H1 (cell line): ENCODE measurements around the gene TANC1. TPM values are rescaled to one million over a fixed set of nuclear protein-coding genes. Genes with fewer than 3 reads are reported as not detected.

Experiments
- CTCF ChIA-PET: fragments of 300-600 bp; sonication (Branson Sonifier 250); formaldehyde crosslinking; loops from one replicate; lab custom pipeline; 2021; ENCODE audit not compliant: partially characterized antibody; lab: Charles Lee
- POLR2A ChIA-PET: fragments of 300-600 bp; sonication (Branson Sonifier 250); formaldehyde crosslinking; loops from one replicate; lab custom pipeline; 2021; ENCODE audit warnings: inconsistent platforms; ENCODE audit not compliant: partially characterized antibody; lab: Charles Lee
- DNase-seq, 2 experiments: peaks; one replicate each; pipeline versions ENCODE4 v3.0.0 to v3.0.0-alpha.2; 2010 to 2022; ENCODE audit warnings: low spot score in 2 of 2, low read depth in 1 of 2, mixed read lengths in 1 of 2
- FAIRE-seq: peaks from 2 replicates; lab custom pipeline; 2011; peaks lifted over from hg19 to GRCh38; lab: Jason Lieb, UNC
- H2AFZ ChIP-seq: 2 replicates; pipeline ENCODE4 v1.8.1; 2012; ENCODE audit warnings: low read length, inconsistent platforms
- H2AK5ac ChIP-seq: 2 replicates; pipeline ENCODE4 v1.6.1; 2013; ENCODE audit warnings: low read depth, low read length
- H2BK120ac ChIP-seq: replicated peaks from 2 replicates; pipeline ENCODE3; 2013; ENCODE audit warnings: low read depth, low read length, inconsistent platforms
- H2BK12ac ChIP-seq: 2 replicates; pipeline ENCODE4 v1.6.1; 2013; ENCODE audit warnings: low read depth, low read length
- H2BK15ac ChIP-seq: 2 replicates; pipeline ENCODE4 v1.6.1; 2013; ENCODE audit warnings: low read length
- H2BK20ac ChIP-seq: 2 replicates; pipeline ENCODE4 v1.6.1; 2013; ENCODE audit warnings: low read length
- H2BK5ac ChIP-seq: 2 replicates; pipeline ENCODE4 v1.6.1; 2013; ENCODE audit warnings: low read depth, low read length
- H3K14ac ChIP-seq: 2 replicates; pipeline ENCODE4 v1.6.1; 2013; ENCODE audit warnings: inconsistent platforms; ENCODE audit not compliant: insufficient read length
- H3K18ac ChIP-seq: 2 replicates; pipeline ENCODE4 v1.6.1; 2013; ENCODE audit warnings: low read length; ENCODE audit errors: extremely low read depth
- H3K23ac ChIP-seq: 2 replicates; pipeline ENCODE4 v1.6.1; 2013; ENCODE audit warnings: inconsistent platforms; ENCODE audit not compliant: insufficient read length
- H3K23me2 ChIP-seq: 2 replicates; pipeline ENCODE4 v1.6.1; 2013; ENCODE audit warnings: low read depth, low read length
- H3K27ac ChIP-seq: 2 replicates; pipeline ENCODE4 v1.6.1; 2011; ENCODE audit warnings: low read depth, low read length, inconsistent platforms
- H3K27me3 ChIP-seq, 4 experiments: replicated peaks in 1 of 4; 1 replicate in 1 of 4; 2 replicates in 3 of 4; pipeline versions ENCODE4 v1.6.1 to v1.8.1; 2011 to 2013; ENCODE audit warnings: low read length in 3 of 4, mild to moderate bottlenecking in 3 of 4, inconsistent platforms in 2 of 4, mixed read lengths in 2 of 4, moderate library complexity in 1 of 4; ENCODE audit not compliant: control insufficient read depth in 3 of 4, insufficient read depth in 3 of 4; ENCODE audit errors: extremely low read depth in 1 of 4
- H3K36me3 ChIP-seq, 4 experiments: 2 replicates each; pipeline versions ENCODE4 v1.6.1 to v1.8.1; 2011 to 2013; ENCODE audit warnings: mild to moderate bottlenecking in 4 of 4, low read length in 3 of 4, moderate library complexity in 2 of 4, control low read depth in 1 of 4, inconsistent platforms in 1 of 4; ENCODE audit not compliant: insufficient read depth in 4 of 4, control insufficient read depth in 2 of 4
- H3K4ac ChIP-seq: replicated peaks from 2 replicates; pipeline ENCODE3; 2013; ENCODE audit warnings: low read length, low read depth, mixed read lengths, inconsistent platforms; ENCODE audit not compliant: insufficient read length
- H3K4me1 ChIP-seq, 4 experiments: replicated peaks in 1 of 4; 1 replicate in 1 of 4; 2 replicates in 3 of 4; pipeline versions ENCODE4 v1.6.1 to v1.8.1; 2011 to 2013; ENCODE audit warnings: low read length in 3 of 4, inconsistent platforms in 2 of 4, mixed read lengths in 1 of 4; ENCODE audit not compliant: insufficient read depth in 4 of 4, control insufficient read depth in 3 of 4
- H3K4me2 ChIP-seq, 2 experiments: 2 replicates each; pipeline versions ENCODE4 v1.6.1 to v1.8.1; 2011 to 2013; ENCODE audit warnings: low read depth in 2 of 2, low read length in 2 of 2, control low read depth in 1 of 2, inconsistent platforms in 1 of 2, mild to moderate bottlenecking in 1 of 2; ENCODE audit not compliant: insufficient read depth in 1 of 2
- H3K4me3 ChIP-seq, 4 experiments: fragments of 200-600, 300-600 bp in 1 of 4; sonication (generic), shearing (Covaris generic), sonication (Bioruptor Twin) in 1 of 4; 2 replicates each; pipeline versions ENCODE4 v1.5.1 to v1.8.1; 2011 to 2016; ENCODE audit warnings: low read length in 4 of 4, low read depth in 3 of 4, control low read depth in 2 of 4, inconsistent platforms in 2 of 4, mild to moderate bottlenecking in 2 of 4, mixed read lengths in 1 of 4, moderate library complexity in 1 of 4; ENCODE audit not compliant: insufficient read depth in 2 of 4; ENCODE audit errors: extremely low read depth in 1 of 4
- H3K56ac ChIP-seq: replicated peaks from 2 replicates; pipeline ENCODE3; 2013; ENCODE audit warnings: low read depth, mild to moderate bottlenecking, mixed read lengths, low read length, inconsistent platforms; ENCODE audit not compliant: insufficient read length
- H3K79me1 ChIP-seq: 2 replicates; pipeline ENCODE4 v1.6.1; 2013; ENCODE audit warnings: low read depth, low read length, control low read depth
- H3K79me2 ChIP-seq, 2 experiments: 2 replicates each; pipeline versions ENCODE4 v1.6.1 to v1.8.1; 2012 to 2013; ENCODE audit warnings: low read length in 2 of 2, mild to moderate bottlenecking in 2 of 2, inconsistent platforms in 1 of 2; ENCODE audit not compliant: insufficient read depth in 2 of 2, control insufficient read depth in 1 of 2
- H3K9ac ChIP-seq, 4 experiments: replicated peaks in 1 of 4; 1 replicate in 1 of 4; 2 replicates in 3 of 4; pipeline versions ENCODE4 v1.6.1 to v1.8.1; 2011 to 2013; ENCODE audit warnings: low read depth in 3 of 4, low read length in 3 of 4, control low read depth in 2 of 4, mild to moderate bottlenecking in 2 of 4, moderate library complexity in 2 of 4, inconsistent platforms in 1 of 4; ENCODE audit errors: extremely low read depth in 1 of 4
- H3K9me3 ChIP-seq, 2 experiments: 2 replicates each; pipeline versions ENCODE4 v1.6.1 to v1.8.1; 2012 to 2013; ENCODE audit warnings: mild to moderate bottlenecking in 2 of 2, moderate library complexity in 2 of 2, control low read depth in 1 of 2, inconsistent platforms in 1 of 2, low read depth in 1 of 2, low read length in 1 of 2, mixed read lengths in 1 of 2; ENCODE audit not compliant: insufficient read depth in 2 of 2
- H4K20me1 ChIP-seq, 2 experiments: replicated peaks in 1 of 2; 2 replicates each; pipeline versions ENCODE3 to v1.8.1; 2011 to 2013; ENCODE audit warnings: inconsistent platforms in 2 of 2, low read length in 2 of 2, mild to moderate bottlenecking in 1 of 2; ENCODE audit not compliant: insufficient read depth in 2 of 2, control insufficient read depth in 1 of 2
- H4K5ac ChIP-seq: 2 replicates; pipeline ENCODE4 v1.6.1; 2013; ENCODE audit warnings: low read length, low read depth, mixed read lengths, inconsistent platforms; ENCODE audit not compliant: insufficient read length
- H4K8ac ChIP-seq: 2 replicates; pipeline ENCODE4 v1.8.0; 2013; ENCODE audit warnings: mild to moderate bottlenecking, moderate library complexity, low read length, inconsistent platforms; ENCODE audit not compliant: insufficient read depth; ENCODE audit errors: extremely low read depth
- H4K91ac ChIP-seq: replicated peaks from 2 replicates; pipeline ENCODE3; 2013; ENCODE audit warnings: low read length, mixed read lengths, inconsistent platforms; ENCODE audit not compliant: insufficient read length
- EP300 ChIP-seq, 2 experiments: IDR thresholded peaks; 1 replicate in 1 of 2; 2 replicates in 1 of 2; pipeline ENCODE4 v1.6.1; 2011 to 2012; ENCODE audit warnings: low read depth in 2 of 2, low read length in 2 of 2, mild to moderate bottlenecking in 2 of 2, borderline replicate concordance in 1 of 2, inconsistent platforms in 1 of 2, moderate library complexity in 1 of 2
- KDM1A ChIP-seq: fragments of 200-600, 300-600 bp; sonication (generic); IDR thresholded peaks from 2 replicates; pipeline ENCODE4 v1.7.1; 2016; ENCODE audit warnings: mild to moderate bottlenecking, low read length, borderline replicate concordance
- TEAD4 ChIP-seq: IDR thresholded peaks from 2 replicates; pipeline ENCODE4 v1.6.1; 2012; ENCODE audit warnings: low read depth, low read length, inconsistent platforms, mixed read lengths
- WGBS, 2 experiments: shearing (Covaris generic) in 1 of 2; methylation state at CpG; one replicate each; pipeline versions ENCODE4 v1.1.6 to v1.1.7; 2013 to 2015; ENCODE audit warnings: low lambda C conversion rate in 2 of 2, mixed read lengths in 2 of 2, inconsistent platforms in 1 of 2, low coverage in 1 of 2, missing lambda C conversion rate in 1 of 2; ENCODE audit not compliant: insufficient replicate concordance in 2 of 2, insufficient coverage in 1 of 2, insufficient read length in 1 of 2; ENCODE audit errors: extremely low coverage in 1 of 2, missing lambda C conversion rate in 1 of 2; 5-methylcytosine and 5-hydroxymethylcytosine counted together
- polyA plus RNA-seq, 7 experiments: library from polyadenylated mRNA; depleted of rRNA in 3 of 7; stranded (reverse) in 5 of 7; unstranded in 2 of 7; fragments of >200 nt in 5 of 7; fragments of 200-250 nt in 2 of 7; gene quantifications; 1 replicate in 5 of 7; 2 replicates in 1 of 7; 4 replicates in 1 of 7; pipeline versions ENCODE4 v1.2.1 to v1.2.3, GENCODE V29; 2011 to 2013; ENCODE audit warnings: missing spikeins in 2 of 7, mixed read lengths in 2 of 7
- total RNA-seq: library from RNA; stranded (reverse); fragmentation: NEBNext Ultra II Directional; extraction: Animal tissue kit (Norgen Biotek cat#: 25700); gene quantifications from 2 replicates; pipeline ENCODE4 v1.2.1, GENCODE V29; 2021

TANC1 gene
- total and polyA plus RNA-seq, 2 of the 8 experiments (the other 6 are each of a cell fraction or from before 2014, with no cell fraction given) = 4.1 to 7.6 TPM

- TF ChIP-seq TEAD4 (no peak), KDM1A (no peak), EP300 (IDR thresholded peaks at IDR 0.05; ENCODE audit: borderline replicate concordance in 1 of 2, low read depth in 2 of 2, low read length in 2 of 2) (no peak)
- DNase-seq (no peak), FAIRE-seq (no peak)
- H2AFZ ChIP-seq = no peak overlapping the region
- no peak overlapping the region for H3K18ac ChIP-seq
- no peak overlapping the region for H2BK12ac ChIP-seq
- H3K27ac ChIP-seq = no peak overlapping the region
- H2BK120ac ChIP-seq = no peak overlapping the region
- H3K4ac ChIP-seq = no peak overlapping the region
- peaks cover 0 to 6% (median 0%) of the 10 kb centered on the region in 4 experiments; a peak in 1 of 7 replicates for H3K4me1 ChIP-seq
- no peak overlapping the region for H3K4me3 ChIP-seq
- no peaks in the 10 kb centered on the region for H3K36me3 ChIP-seq
- no peak overlapping the region for H3K9ac ChIP-seq
- CTCF ChIA-PET = interaction anchor here (0.6 to 1.6 kb wide), 4 partner anchors 18 to 346 kb away, joined by 3 to 16 read pairs (median 4); no protein-coding TSS in a partner anchor
- POLR2A ChIA-PET = no interaction called here
- whole genome bisulfite sequencing, 2 experiments = 91% methylated on average over 11 of the region's 11 CpGs; no CpG with 5 or more reads in 1 of the 2 experiments
- no peak overlapping the region for H2AK5ac ChIP-seq
- no peak overlapping the region for H3K23ac ChIP-seq
- H4K91ac ChIP-seq = no peak overlapping the region
- no peaks in the 10 kb centered on the region for H3K23me2 ChIP-seq
- H3K27me3 ChIP-seq = no peaks in the 10 kb centered on the region
- no peaks in the 10 kb centered on the region for H3K9me3 ChIP-seq
- no peak overlapping the region for H3K56ac ChIP-seq
- H3K4me2 ChIP-seq = no peak overlapping the region
- H2BK20ac ChIP-seq = no peak overlapping the region
- H4K20me1 ChIP-seq = no peaks in the 10 kb centered on the region
- H2BK5ac ChIP-seq = no peak overlapping the region
- no peak overlapping the region for H2BK15ac ChIP-seq
- no peaks in the 10 kb centered on the region for H3K79me1 ChIP-seq
- H4K5ac ChIP-seq = no peak overlapping the region
- no peak overlapping the region for H3K14ac ChIP-seq
- H3K79me2 ChIP-seq = no peaks in the 10 kb centered on the region
- H4K8ac ChIP-seq = no peak overlapping the region
Observed at GRCh38 chr2:159090514-159091201, 122.2 kb downstream of the TANC1 start.
